Gastrocnemius medialis (tissue), 4 donors: ENCODE data around the gene FKBP1C. TPM values are rescaled to one million over a fixed set of nuclear protein-coding genes. Genes with fewer than 3 reads are reported as not detected.

Experiments used
- ATAC-seq, 2 donors: fragments of 150-250 bp; one replicate each; pipeline ENCODE4 v1.9.1; 2016
- DNase-seq, 2 donors: peaks; one replicate each; pipeline ENCODE4 v3.0.0-alpha.2; 2019
- H3K27ac ChIP-seq, 4 donors: fragments of 200-600 bp; sonication (generic); 1 replicate in 1 of 4; 2 replicates in 3 of 4; pipeline ENCODE4 v1.5.1; 2016 to 2018; ENCODE audit warnings: mild to moderate bottlenecking in 2 of 4, moderate library complexity in 1 of 4
- H3K27me3 ChIP-seq, 3 donors: fragments of 200-600 bp; sonication (generic) in 2 of 3; 1 replicate in 1 of 3; 2 replicates in 2 of 3; pipeline versions ENCODE4 v1.5.1 to v1.6.0; 2016 to 2019; ENCODE audit warnings: mild to moderate bottlenecking in 1 of 3, moderate library complexity in 1 of 3
- H3K36me3 ChIP-seq, 2 donors: fragments of 200-600 bp; sonication (generic) in 1 of 2; one replicate each; pipeline ENCODE4 v1.5.1; 2017 to 2018
- H3K4me1 ChIP-seq, 2 donors: fragments of 200-600 bp; sonication (generic) in 1 of 2; one replicate each; pipeline ENCODE4 v1.5.1; 2016 to 2017; ENCODE audit warnings: mild to moderate bottlenecking in 2 of 2
- H3K4me3 ChIP-seq, 4 donors: fragments of 200-600 bp; sonication (generic) in 3 of 4; 1 replicate in 1 of 4; 2 replicates in 3 of 4; pipeline ENCODE4 v1.5.1; 2016 to 2019; ENCODE audit warnings: mild to moderate bottlenecking in 2 of 4
- H3K9me3 ChIP-seq, 3 donors: fragments of 200-600 bp; sonication (generic) in 2 of 3; 1 replicate in 1 of 3; 2 replicates in 2 of 3; pipeline ENCODE4 v1.5.1; 2016 to 2019
- POLR2A ChIP-seq, 2 donors: fragments of 450-650 bp; IDR thresholded peaks; one replicate each; pipeline ENCODE4 v1.6.1; 2017; ENCODE audit warnings: antibody characterized with exemption in 2 of 2, mild to moderate bottlenecking in 2 of 2, moderate library complexity in 2 of 2
- in situ Hi-C, 4 donors: fragments of 200-750 bp; cut with MboI; loops; one replicate each; pipeline versions ENCODE4 v1.15.0 to v1.8.0; 2017; ENCODE audit warnings: low sequenced_read_pairs in 4 of 4
- intact Hi-C: fragments of 100-400 bp; cut with DNase I; formaldehyde crosslinking; loops from one replicate; pipeline ENCODE4 v1.15.1; 2023; ENCODE audit warnings: low total_unique reads
- total RNA-seq, 4 donors: library from RNA; depleted of rRNA; stranded (reverse); fragments of >200 nt; gene quantifications; one replicate each; pipeline versions ENCODE4 v1.1.0 to v1.2.3, GENCODE V29; 2016
- TF ChIP-seq, protein P1 (sequence below), 5 experiments: fragments of 450-650 bp in 3 of 5; fragments of 200-600 bp in 2 of 5; sonication (generic) in 2 of 5; IDR thresholded peaks in 4 of 5; conservative IDR thresholded peaks in 1 of 5; 1 replicate in 4 of 5; 2 replicates in 1 of 5; pipeline ENCODE4 v1.5.1; 2016 to 2019; ENCODE audit warnings: antibody characterized with exemption in 5 of 5, mild to moderate bottlenecking in 3 of 5, moderate library complexity in 3 of 5

FKBP1C gene
- total RNA-seq, 4 donors from 2014 or later: 0.20 TPM; not detected in 3

DNA sequence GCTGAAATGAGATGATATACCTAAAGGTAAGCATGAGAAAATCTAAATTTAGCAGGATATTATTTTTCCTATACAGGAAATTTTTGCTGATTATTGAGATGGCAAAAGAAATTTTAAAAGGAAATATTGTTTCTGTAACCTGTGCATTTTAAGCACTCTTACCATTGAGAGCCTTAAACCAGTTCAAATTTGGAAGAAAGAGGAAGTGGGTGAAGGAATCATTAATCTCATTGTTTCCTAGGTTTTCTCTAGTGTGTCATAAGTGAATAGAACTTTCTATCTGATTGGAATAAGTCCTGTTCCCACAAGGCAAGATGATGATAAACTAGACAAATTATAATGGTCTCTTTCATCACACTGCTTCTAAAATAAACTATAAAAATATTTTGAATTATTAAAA, 22.4 kb upstream of the FKBP1C start:
- Histone ChIP-seq H3K4me3 (no peak overlapping the region), H3K27ac (no peak overlapping the region), H3K9me3 (no peaks in the 10 kb centered on the region), H3K36me3 (no peaks in the 10 kb centered on the region), H3K27me3 (no peaks in the 10 kb centered on the region), H3K4me1 (no peaks in the 10 kb centered on the region)
- no peak for ATAC-seq
- intact Hi-C loops: no loop called here
- DNase-seq: no peak
- no peak for TF ChIP-seq POLR2A (IDR thresholded peaks at IDR 0.05)
- TF ChIP-seq, protein P1, sequence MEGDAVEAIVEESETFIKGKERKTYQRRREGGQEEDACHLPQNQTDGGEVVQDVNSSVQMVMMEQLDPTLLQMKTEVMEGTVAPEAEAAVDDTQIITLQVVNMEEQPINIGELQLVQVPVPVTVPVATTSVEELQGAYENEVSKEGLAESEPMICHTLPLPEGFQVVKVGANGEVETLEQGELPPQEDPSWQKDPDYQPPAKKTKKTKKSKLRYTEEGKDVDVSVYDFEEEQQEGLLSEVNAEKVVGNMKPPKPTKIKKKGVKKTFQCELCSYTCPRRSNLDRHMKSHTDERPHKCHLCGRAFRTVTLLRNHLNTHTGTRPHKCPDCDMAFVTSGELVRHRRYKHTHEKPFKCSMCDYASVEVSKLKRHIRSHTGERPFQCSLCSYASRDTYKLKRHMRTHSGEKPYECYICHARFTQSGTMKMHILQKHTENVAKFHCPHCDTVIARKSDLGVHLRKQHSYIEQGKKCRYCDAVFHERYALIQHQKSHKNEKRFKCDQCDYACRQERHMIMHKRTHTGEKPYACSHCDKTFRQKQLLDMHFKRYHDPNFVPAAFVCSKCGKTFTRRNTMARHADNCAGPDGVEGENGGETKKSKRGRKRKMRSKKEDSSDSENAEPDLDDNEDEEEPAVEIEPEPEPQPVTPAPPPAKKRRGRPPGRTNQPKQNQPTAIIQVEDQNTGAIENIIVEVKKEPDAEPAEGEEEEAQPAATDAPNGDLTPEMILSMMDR (IDR thresholded peaks at IDR 0.05 in 4 of 5, conservative IDR thresholded peaks at IDR 0.05 in 1 of 5): no peak
- in situ Hi-C loops: no loop called here

DNA sequence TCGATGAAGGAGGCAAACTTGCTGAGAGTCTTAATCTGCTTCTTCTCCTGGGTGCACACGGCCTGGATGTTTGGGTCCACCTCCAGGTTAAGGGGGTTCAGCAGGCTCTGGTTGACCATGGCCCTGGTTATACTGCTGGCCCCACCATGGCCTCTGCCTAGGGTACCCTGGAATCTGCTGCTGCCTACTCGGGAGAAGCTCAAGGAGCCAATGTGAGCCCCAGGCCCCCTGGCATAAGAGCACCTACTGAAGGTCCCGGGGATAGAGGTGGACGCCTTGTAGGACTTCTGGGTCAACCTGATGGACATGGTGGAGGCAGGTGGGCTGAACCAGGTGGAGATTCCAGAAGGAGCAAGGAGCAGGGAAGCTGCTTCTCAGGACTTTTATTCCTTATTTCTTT, 17.9 kb upstream of the FKBP1C start:
- ATAC-seq: no peak
- Histone ChIP-seq H3K4me3 (no peak overlapping the region), H3K9me3 (no peaks in the 10 kb centered on the region), H3K27ac (no peak overlapping the region), H3K36me3 (no peaks in the 10 kb centered on the region), H3K4me1 (no peaks in the 10 kb centered on the region), H3K27me3 (no peaks in the 10 kb centered on the region)
- in situ Hi-C loops (no loop called here), intact Hi-C loops (no loop called here)
- no peak for DNase-seq
- TF ChIP-seq POLR2A (IDR thresholded peaks at IDR 0.05): no peak
- TF ChIP-seq, protein P1 (IDR thresholded peaks at IDR 0.05 in 4 of 5, conservative IDR thresholded peaks at IDR 0.05 in 1 of 5): no peak

DNA sequence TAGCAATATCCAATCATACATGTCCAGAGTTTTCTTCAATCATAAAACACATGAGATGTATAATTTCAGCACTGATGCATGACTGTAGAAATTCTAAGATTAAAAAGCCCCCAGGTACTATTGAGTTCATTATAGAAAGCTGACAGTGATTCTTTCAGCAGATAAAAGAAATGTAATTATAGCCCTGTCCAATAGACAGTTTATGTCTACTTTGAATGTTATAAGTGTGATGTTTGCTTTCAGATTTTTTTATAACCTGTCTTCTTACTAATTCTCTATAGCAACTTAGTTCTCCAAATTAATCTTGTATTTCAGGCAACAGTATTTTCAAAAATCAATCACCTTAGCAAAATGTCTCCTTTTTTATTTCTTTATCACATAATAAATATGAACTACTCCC, 13.5 kb upstream of the FKBP1C start:
- Histone ChIP-seq H3K4me1 (no peaks in the 10 kb centered on the region), H3K4me3 (no peak overlapping the region), H3K9me3 (no peaks in the 10 kb centered on the region), H3K27ac (no peak overlapping the region), H3K27me3 (no peaks in the 10 kb centered on the region), H3K36me3 (no peaks in the 10 kb centered on the region)
- no peak for TF ChIP-seq POLR2A (IDR thresholded peaks at IDR 0.05)
- TF ChIP-seq, protein P1 (IDR thresholded peaks at IDR 0.05 in 4 of 5, conservative IDR thresholded peaks at IDR 0.05 in 1 of 5): no peak
- no peak for ATAC-seq
- DNase-seq: no peak
- intact Hi-C loops (no loop called here), in situ Hi-C loops (no loop called here)

DNA sequence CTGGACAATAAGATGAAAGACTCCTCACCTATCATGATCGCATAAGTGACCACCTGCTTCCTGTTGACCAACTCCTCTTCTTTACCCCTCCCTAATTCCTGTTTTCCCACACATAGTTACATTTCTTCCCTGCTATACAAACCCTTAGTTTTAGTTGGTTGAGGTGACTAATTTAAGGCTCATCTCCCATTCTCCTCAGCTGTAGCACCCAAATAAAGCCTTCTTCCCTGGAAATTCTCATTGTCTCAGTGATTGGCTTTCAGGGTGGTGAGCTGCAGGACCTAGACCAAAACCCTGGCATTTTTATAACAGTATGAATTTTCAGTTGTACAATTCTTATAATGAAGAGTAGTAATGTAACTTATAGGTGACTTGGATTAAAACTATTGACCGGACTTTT, 2.1 kb downstream of the FKBP1C start:
- intact Hi-C loops (no loop called here), in situ Hi-C loops (no loop called here)
- H3K27me3 ChIP-seq: no peaks in the 10 kb centered on the region
- ATAC-seq: no peak
- H3K36me3 ChIP-seq: no peaks in the 10 kb centered on the region
- H3K27ac ChIP-seq: no peak overlapping the region
- no peak for DNase-seq
- H3K4me1 ChIP-seq: no peaks in the 10 kb centered on the region
- no peak overlapping the region for H3K4me3 ChIP-seq
- TF ChIP-seq POLR2A (IDR thresholded peaks at IDR 0.05): no peak
- TF ChIP-seq, protein P1 (IDR thresholded peaks at IDR 0.05 in 4 of 5, conservative IDR thresholded peaks at IDR 0.05 in 1 of 5): no peak
- no peaks in the 10 kb centered on the region for H3K9me3 ChIP-seq

DNA sequence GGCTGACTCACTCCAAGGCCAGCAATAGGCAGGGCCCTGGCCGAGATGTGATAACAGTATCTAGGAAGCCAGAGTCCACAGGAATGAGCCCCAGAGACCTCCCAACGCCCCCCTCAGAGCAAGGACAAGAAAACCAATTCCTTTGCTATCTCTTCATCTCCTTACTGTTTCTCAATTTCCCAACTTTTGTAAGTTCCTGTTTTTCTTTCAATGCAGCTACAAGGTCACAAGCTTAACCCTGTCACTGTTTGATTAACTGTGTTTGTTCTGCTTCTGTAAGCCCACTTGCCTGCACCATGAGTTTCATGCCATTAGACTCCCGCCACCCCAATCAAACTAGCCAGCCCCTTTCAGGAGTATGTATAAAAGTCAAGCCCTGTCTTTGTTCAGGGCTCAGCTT, 3.5 kb downstream of the FKBP1C start:
- Histone ChIP-seq H3K4me3 (no peak overlapping the region), H3K9me3 (no peaks in the 10 kb centered on the region), H3K4me1 (no peaks in the 10 kb centered on the region), H3K36me3 (no peaks in the 10 kb centered on the region), H3K27ac (no peak overlapping the region), H3K27me3 (no peaks in the 10 kb centered on the region)
- intact Hi-C loops (no loop called here), in situ Hi-C loops (no loop called here)
- no peak for ATAC-seq
- TF ChIP-seq, protein P1 (IDR thresholded peaks at IDR 0.05 in 4 of 5, conservative IDR thresholded peaks at IDR 0.05 in 1 of 5): no peak
- no peak for TF ChIP-seq POLR2A (IDR thresholded peaks at IDR 0.05)
- no peak for DNase-seq
